GM21367 (cell line): Measurements from ENCODE around the gene EP400.
A peak's percentile ranks its signal among the peaks of the same experiment; 100 is the strongest.

Source experiments
- ATAC-seq: cut with Tn5 transposase; IDR thresholded peaks from one replicate; pipeline ENCODE4 v1.9.1; 2021; ENCODE audit not compliant: unreplicated experiment

The EP400 gene, protein sequence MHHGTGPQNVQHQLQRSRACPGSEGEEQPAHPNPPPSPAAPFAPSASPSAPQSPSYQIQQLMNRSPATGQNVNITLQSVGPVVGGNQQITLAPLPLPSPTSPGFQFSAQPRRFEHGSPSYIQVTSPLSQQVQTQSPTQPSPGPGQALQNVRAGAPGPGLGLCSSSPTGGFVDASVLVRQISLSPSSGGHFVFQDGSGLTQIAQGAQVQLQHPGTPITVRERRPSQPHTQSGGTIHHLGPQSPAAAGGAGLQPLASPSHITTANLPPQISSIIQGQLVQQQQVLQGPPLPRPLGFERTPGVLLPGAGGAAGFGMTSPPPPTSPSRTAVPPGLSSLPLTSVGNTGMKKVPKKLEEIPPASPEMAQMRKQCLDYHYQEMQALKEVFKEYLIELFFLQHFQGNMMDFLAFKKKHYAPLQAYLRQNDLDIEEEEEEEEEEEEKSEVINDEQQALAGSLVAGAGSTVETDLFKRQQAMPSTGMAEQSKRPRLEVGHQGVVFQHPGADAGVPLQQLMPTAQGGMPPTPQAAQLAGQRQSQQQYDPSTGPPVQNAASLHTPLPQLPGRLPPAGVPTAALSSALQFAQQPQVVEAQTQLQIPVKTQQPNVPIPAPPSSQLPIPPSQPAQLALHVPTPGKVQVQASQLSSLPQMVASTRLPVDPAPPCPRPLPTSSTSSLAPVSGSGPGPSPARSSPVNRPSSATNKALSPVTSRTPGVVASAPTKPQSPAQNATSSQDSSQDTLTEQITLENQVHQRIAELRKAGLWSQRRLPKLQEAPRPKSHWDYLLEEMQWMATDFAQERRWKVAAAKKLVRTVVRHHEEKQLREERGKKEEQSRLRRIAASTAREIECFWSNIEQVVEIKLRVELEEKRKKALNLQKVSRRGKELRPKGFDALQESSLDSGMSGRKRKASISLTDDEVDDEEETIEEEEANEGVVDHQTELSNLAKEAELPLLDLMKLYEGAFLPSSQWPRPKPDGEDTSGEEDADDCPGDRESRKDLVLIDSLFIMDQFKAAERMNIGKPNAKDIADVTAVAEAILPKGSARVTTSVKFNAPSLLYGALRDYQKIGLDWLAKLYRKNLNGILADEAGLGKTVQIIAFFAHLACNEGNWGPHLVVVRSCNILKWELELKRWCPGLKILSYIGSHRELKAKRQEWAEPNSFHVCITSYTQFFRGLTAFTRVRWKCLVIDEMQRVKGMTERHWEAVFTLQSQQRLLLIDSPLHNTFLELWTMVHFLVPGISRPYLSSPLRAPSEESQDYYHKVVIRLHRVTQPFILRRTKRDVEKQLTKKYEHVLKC (N-terminal part only)

GRCh38 chr12:131949431-131950181, at the start of gene EP400:
Gene EP400, plus strand, starts transcription at chr12:131949942. Its CDS starts 10,678 bp downstream, at chr12:131960620.
- ATAC-seq = peak; percentile 89

- ATAC-seq = no peak
Observed at GRCh38 chr12:131900397-131900796, 49.3 kb upstream of the EP400 start.

- no peak for ATAC-seq
Observed at GRCh38 chr12:131901431-131902331, 48.1 kb upstream of the EP400 start.

GRCh38 chr12:131902332-131903241, 47.2 kb upstream of the EP400 start:
- no peak for ATAC-seq

GRCh38 chr12:131903270-131904255, 46.2 kb upstream of the EP400 start:
- ATAC-seq = no peak

GRCh38 chr12:131904346-131904745, 45.4 kb upstream of the EP400 start:
- ATAC-seq = no peak

DNA sequence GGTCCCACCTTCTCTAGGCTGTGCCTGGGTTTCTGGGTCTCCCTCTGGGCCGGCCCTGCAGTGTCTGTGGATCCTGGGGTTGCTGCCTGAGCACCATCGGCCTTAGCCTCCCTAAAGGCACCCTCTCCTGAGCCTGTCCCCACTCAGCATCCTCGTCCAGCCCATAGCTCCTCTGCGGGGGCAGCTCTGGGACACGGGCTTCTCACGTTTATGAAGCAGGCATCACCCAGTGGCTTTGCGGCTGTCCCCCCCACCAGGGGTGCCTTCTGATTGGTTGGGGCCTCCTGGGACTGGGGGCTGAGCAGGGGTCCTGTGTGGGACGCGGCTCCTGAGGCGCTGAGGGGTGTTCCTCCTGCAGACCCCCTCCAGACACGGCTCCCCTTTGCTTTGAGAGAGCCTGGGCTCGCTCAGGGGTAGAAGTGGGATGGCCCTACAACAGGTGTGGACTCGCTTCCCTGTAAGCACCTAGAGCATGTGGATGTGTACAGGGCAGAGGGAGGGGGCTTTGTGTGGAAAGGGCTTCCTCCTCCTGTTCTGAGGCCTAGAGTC, 44.6 kb upstream of the EP400 start:
- no peak for ATAC-seq

DNA sequence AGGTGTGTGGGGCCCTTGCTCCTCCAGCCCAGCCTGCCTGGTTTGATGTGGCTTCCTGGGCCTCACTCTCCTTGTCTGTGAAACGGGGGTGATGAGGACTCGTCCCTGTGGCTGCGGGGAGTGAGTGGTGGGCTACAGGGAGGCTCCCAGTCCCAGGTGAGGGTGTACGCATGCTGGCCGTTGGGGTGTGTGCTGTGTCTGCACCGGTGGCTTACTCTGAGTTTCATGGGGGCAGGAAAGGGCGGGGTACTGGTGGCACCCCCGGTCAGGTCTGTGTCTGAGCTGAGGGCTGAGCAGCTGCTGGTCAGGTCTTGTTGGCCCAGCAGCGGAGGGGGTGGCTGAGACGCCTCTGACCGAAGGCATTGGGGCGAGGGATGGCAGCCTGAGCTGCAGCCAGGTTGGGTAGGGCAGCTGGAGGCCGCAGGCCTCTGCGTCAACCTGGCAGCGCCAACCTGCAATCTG, 44.1 kb upstream of the EP400 start:
- no peak for ATAC-seq

DNA sequence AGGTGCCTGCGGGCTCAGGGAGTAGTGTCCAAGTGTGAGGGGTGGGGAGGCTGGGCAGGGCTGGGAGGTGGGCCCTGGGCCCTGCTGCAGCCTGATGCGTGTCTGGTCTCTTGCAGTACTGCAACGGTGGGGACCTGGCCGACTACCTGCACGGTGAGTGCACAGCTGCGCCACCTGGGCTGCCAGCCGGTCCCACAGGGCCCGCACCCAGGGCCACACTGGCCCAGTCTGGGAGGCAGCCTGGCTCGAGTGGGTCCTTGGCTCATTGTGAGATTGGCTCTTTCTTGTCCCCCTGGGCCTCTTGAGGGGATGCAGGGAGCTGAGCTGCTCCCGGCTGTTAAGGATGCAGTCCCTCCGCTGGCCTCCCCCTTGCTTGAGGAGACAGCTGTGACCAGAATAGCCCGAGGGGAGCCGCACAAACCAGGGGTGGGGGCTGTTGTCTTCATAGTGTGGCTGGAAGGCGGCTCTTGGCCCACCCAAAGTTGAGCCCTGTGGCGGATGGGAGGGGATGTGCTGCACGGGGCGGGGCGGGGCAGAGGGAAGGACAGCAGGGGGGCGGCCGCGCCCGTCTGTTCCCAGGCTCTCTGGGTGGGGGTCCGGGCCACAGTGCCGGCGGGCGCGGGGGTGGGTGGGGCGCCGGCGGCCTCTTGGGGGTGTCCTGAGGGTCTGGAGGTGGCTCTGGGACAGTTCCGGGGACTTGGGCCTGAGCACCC, 42.2 kb upstream of the EP400 start:
- ATAC-seq = no peak

DNA sequence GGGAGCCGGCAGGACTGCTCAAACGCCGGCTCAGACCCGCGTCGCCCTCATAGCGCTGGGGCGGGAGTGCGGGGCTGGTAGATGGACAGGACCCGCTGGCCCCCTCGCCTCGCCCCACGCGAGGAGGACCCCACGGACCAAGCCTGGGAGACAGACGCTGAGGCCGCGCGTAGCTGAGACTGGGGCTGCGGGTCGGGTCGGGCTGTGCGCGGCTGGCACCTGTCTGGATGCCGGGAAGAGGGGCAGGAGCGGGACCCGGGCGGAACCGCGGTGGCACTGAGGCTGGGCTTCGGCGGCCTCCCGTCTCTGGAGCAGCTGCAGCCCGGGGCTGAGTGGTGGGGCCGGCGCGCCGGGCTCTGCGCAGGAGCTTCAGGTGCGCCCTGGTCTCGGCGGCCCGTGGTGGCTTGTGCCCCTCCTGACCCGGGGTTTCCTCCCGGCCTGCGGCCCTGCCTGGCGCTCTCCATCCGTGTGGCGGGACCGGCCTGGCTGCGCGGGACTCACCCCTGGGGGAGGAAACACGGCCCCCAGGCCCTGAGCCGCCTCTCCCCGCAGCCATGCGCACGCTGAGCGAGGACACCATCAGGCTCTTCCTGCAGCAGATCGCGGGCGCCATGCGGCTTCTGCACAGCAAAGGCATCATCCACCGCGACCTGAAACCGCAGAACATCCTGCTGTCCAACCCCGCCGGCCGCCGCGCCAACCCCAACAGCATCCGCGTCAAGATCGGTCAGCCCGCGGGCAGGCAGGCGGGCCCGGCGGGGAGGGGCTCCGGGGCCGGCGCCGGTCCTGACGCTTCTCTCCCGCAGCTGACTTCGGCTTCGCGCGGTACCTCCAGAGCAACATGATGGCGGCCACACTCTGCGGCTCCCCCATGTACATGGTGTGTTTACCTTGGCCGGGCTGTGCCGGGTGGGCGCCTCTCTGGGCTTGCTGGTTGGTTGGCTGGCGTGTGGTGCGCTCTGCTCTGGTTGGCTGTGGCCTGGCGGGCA, 41.4 kb upstream of the EP400 start:
- ATAC-seq = no peak

GRCh38 chr12:131909081-131909751, 40.5 kb upstream of the EP400 start:
- no peak for ATAC-seq

DNA sequence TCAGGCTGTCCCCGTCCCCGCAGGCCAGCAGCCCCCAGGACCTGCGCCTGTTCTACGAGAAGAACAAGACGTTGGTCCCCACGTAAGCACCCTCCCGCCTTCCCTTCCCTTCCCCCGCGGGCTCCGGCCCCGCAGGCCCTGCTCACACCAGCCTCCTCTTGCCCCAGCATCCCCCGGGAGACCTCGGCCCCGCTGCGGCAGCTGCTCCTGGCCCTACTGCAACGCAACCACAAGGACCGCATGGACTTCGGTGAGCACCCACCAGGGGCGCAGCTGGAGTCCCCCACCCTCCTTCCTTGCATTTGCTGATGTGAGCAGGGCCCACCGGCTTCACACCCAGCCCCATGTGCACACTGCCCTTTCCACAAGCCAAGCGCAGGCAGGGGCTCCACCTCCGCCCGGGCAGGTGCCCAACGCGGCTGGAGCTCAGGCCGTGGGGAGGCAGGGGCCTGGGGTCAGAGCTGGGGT, 40.0 kb upstream of the EP400 start:
- ATAC-seq = no peak

GRCh38 chr12:131910302-131911027, 39.3 kb upstream of the EP400 start:
- ATAC-seq = no peak
